Effector memory CD8-positive, alpha-beta T cell (primary cell): ENCODE results near the gene AKAP13.

ENCODE experiments used
- ATAC-seq: fragments of 150-1000 bp; cut with Tn5 transposase; replicated peaks from 2 replicates; pipeline ENCODE4 v1.10.0; 2021; ENCODE audit warnings: mild to moderate bottlenecking, moderate library complexity
- DNase-seq, 3 experiments: peaks; one replicate each; pipeline ENCODE4 v3.0.0; 2021
- H3K27ac Mint-ChIP-seq, 2 donors: one replicate each; pipeline ENCODE4 v1.8.0; 2022; ENCODE audit warnings: mild to moderate bottlenecking in 2 of 2, mixed read lengths in 2 of 2, moderate library complexity in 2 of 2
- H3K27me3 Mint-ChIP-seq, 2 donors: one replicate each; pipeline ENCODE4 v1.8.0; 2022; ENCODE audit warnings: mixed read lengths in 2 of 2
- H3K36me3 Mint-ChIP-seq: one replicate; pipeline ENCODE4 v1.8.0; 2022; ENCODE audit warnings: mild to moderate bottlenecking, moderate library complexity, mixed read lengths; ENCODE audit not compliant: insufficient read depth
- H3K4me1 Mint-ChIP-seq, 2 donors: one replicate each; pipeline ENCODE4 v1.8.0; 2022; ENCODE audit warnings: low read depth in 2 of 2, mixed read lengths in 2 of 2
- H3K4me3 Mint-ChIP-seq, 2 donors: one replicate each; pipeline ENCODE4 v1.8.0; 2022; ENCODE audit warnings: mild to moderate bottlenecking in 2 of 2, mixed read lengths in 2 of 2, moderate library complexity in 2 of 2
- H3K9me3 Mint-ChIP-seq, 2 donors: one replicate each; pipeline ENCODE4 v1.8.0; 2022; ENCODE audit warnings: mixed read lengths in 2 of 2

The AKAP13 gene

DNA sequence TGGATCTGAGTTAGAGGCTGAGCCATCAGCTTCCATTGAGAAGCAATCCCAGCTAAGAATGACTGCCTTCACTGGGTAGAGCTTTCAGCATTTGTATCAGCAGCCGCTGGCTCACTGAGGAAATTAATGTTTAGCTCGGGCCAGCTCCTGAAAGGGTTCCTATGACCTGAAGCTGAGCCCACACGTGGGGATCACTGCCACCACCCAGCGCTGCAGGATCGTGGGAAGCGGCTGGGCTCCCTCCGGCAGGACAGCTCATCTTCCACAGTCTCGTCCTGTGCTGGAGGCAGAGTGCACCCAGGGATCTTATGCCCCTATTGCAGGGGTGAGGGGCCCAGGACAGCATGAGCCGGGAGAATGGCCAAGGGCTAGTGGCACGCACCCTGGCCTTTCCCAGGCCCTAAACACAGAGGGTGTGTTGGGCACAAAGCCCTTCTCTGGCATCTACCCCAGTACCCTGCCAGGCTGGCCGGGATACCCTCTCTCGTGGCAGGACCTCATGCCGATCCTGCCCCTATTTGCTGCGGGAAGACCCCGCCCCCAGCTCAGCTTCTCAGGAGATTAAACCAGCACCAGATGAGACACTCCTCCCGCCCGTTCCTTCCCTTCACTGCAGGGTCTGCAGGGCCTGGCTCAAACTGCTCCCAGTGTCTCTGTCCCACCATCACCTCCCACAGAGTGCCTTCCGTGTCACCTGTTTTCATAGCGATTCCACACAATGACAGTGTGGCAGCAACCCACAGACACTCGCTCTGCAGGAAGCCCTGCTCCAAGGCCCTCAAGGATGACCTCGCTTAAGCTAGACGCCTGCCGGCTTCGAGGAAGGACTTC is 385.8 kb downstream of the AKAP13 start:
- peaks cover 5 to 13% of the 10 kb centered on the region in 2 donors for H3K4me1 Mint-ChIP-seq
- DNase-seq (no peak), ATAC-seq (no peak)
- H3K36me3 Mint-ChIP-seq = peaks cover 8% of the 10 kb centered on the region
- H3K27ac Mint-ChIP-seq = no peak overlapping the region
- no peaks in the 10 kb centered on the region for H3K27me3 Mint-ChIP-seq
- H3K9me3 Mint-ChIP-seq = no peaks in the 10 kb centered on the region
- no peak overlapping the region for H3K4me3 Mint-ChIP-seq

DNA sequence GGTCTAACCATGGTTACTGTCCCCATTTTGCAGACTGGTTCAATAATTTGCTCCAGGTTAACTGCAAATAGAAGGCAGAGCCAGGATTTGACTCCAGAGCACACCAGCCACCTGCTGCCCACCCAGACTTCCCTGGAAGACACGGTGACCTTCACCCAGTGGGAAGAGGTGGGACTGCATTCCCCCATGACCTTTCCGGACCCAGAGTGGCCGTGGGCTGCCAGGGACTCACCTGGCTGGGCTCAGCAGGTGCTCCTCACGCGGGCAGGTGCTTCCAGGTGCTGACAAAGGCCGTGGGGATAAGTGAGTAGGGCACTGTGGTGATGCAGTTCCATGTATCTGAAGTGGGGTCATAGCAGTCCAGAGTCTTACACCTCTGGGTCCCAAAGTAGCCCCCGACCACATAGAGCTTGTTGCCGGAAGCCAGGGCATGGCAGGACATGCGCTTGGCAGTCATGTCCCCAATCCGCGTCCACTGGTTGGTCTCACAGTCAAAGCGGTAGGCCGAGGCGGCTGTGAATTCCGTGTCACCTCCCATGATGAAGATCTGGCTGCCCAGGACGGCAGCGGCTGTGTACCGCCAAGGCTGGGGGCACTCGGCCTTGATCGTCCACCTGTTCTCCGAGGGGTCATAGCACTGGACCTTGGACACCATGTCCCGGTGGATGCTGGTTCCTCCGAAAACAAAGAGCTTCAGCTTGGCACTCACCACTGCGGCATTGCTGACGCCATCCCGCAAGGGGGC is 387.6 kb downstream of the AKAP13 start:
- no peak for ATAC-seq
- H3K4me1 Mint-ChIP-seq = peaks cover 6 to 20% of the 10 kb centered on the region in 2 donors
- H3K36me3 Mint-ChIP-seq = peaks cover 8% of the 10 kb centered on the region
- no peak overlapping the region for H3K4me3 Mint-ChIP-seq
- H3K9me3 Mint-ChIP-seq = no peaks in the 10 kb centered on the region
- no peaks in the 10 kb centered on the region for H3K27me3 Mint-ChIP-seq
- no peak for DNase-seq
- no peak overlapping the region for H3K27ac Mint-ChIP-seq

DNA sequence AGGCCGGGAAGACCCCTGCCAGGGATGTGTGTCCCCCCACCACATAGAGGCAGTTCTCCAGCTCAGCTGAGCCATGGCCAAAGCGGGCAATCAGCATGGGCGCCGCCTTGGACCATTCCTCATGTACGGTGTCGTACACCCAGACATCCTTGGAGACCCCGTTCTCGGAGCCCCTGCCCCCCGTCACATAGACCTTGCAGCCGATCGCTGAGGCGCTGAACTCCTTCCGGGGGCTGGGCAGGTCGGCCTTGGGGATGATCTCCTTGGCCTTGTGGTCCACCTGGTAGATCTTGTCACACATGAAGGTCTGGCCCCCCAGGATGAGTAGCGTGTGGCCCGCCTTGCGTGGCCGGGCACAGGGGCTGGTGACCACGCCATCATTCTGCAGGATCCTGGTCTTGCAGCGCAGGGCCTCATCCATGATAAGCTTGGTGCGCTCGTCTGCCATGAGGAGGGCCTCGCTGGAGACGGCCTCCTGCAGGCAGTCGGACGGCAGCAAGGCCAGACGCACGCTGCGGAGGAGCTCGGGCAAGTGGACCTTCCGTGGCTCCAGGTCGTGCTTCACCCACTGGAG is 388.3 kb downstream of the AKAP13 start:
- Mint-ChIP-seq H3K9me3 (no peaks in the 10 kb centered on the region), H3K27ac (no peak overlapping the region), H3K36me3 (peaks cover 8% of the 10 kb centered on the region), H3K4me1 (peaks cover 11 to 20% of the 10 kb centered on the region in 2 donors), H3K27me3 (no peaks in the 10 kb centered on the region), H3K4me3 (no peak overlapping the region)
- no peak for DNase-seq
- ATAC-seq = no peak

- peak overlapping the region in 1 of 2 donors; percentile 35 for H3K27ac Mint-ChIP-seq
- H3K27me3 Mint-ChIP-seq = no peaks in the 10 kb centered on the region
- H3K36me3 Mint-ChIP-seq = peaks cover 8% of the 10 kb centered on the region
- ATAC-seq = no peak
- DNase-seq = no peak
- H3K4me3 Mint-ChIP-seq = no peak overlapping the region
- peaks cover 9 to 20% of the 10 kb centered on the region in 2 donors for H3K4me1 Mint-ChIP-seq
- no peaks in the 10 kb centered on the region for H3K9me3 Mint-ChIP-seq
Measured at GRCh38 chr15:85769182-85769900, 388.9 kb downstream of the AKAP13 start.

- no peak overlapping the region for H3K4me3 Mint-ChIP-seq
- no peak overlapping the region for H3K27ac Mint-ChIP-seq
- ATAC-seq = no peak
- peaks cover 6% of the 10 kb centered on the region for H3K36me3 Mint-ChIP-seq
- DNase-seq = no peak
- no peaks in the 10 kb centered on the region for H3K9me3 Mint-ChIP-seq
- peaks cover 10 to 18% of the 10 kb centered on the region in 2 donors for H3K4me1 Mint-ChIP-seq
- H3K27me3 Mint-ChIP-seq = no peaks in the 10 kb centered on the region
Measured at GRCh38 chr15:85770096-85771041, 390.0 kb downstream of the AKAP13 start.

GRCh38 chr15:85771271-85771670 is 390.9 kb downstream of the AKAP13 start:
- DNase-seq (no peak), ATAC-seq (no peak)
- no peak overlapping the region for H3K4me3 Mint-ChIP-seq
- H3K27ac Mint-ChIP-seq = no peak overlapping the region
- peaks cover 9 to 19% of the 10 kb centered on the region in 2 donors for H3K4me1 Mint-ChIP-seq
- no peaks in the 10 kb centered on the region for H3K9me3 Mint-ChIP-seq
- H3K27me3 Mint-ChIP-seq = no peaks in the 10 kb centered on the region
- peaks cover 4% of the 10 kb centered on the region for H3K36me3 Mint-ChIP-seq

GRCh38 chr15:85771781-85772445 is 391.5 kb downstream of the AKAP13 start:
- DNase-seq = no peak

GRCh38 chr15:85772668-85773067 is 392.3 kb downstream of the AKAP13 start:
- Mint-ChIP-seq H3K27me3 (no peaks in the 10 kb centered on the region), H3K36me3 (peaks cover 4% of the 10 kb centered on the region), H3K4me1 (peaks cover 13 to 15% of the 10 kb centered on the region in 2 donors), H3K9me3 (no peaks in the 10 kb centered on the region), H3K27ac (peak overlapping the region in 1 of 2 donors; percentile 29), H3K4me3 (no peak overlapping the region)
- ATAC-seq (no peak), DNase-seq (no peak)

More at GRCh38 chr15:85771781-85772445, 391.5 kb downstream of the AKAP13 start:
- H3K4me3 Mint-ChIP-seq = no peak overlapping the region
- H3K36me3 Mint-ChIP-seq = peaks cover 4% of the 10 kb centered on the region
- no peaks in the 10 kb centered on the region for H3K27me3 Mint-ChIP-seq
- no peak overlapping the region for H3K27ac Mint-ChIP-seq
- ATAC-seq = no peak
- H3K9me3 Mint-ChIP-seq = no peaks in the 10 kb centered on the region
- peaks cover 9 to 15% of the 10 kb centered on the region in 2 donors for H3K4me1 Mint-ChIP-seq

- no peak for ATAC-seq
Measured at GRCh38 chr15:85773249-85773648, 392.8 kb downstream of the AKAP13 start.

DNA sequence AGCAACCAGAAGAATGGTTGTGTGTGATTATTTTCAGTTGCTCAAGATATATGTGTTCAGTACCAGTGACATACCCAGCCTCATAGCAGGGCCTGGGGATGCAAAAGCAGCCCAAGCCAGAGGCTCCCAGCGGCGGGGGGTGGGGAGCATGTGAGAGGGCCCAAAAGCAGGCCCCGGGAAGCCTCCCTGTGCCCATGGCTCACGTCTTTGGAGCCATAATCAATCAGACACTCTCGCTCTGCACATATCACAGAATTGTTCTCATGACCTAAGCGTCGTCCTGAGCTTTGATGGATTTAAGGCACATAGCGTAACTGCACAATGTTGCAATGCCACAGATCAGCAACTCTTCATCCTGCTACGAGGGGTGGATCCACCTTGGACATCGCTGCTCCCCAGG is 393.6 kb downstream of the AKAP13 start:
- Mint-ChIP-seq H3K36me3 (peaks cover 8% of the 10 kb centered on the region), H3K4me3 (no peak overlapping the region), H3K27me3 (no peaks in the 10 kb centered on the region), H3K9me3 (no peaks in the 10 kb centered on the region), H3K27ac (no peak overlapping the region), H3K4me1 (peaks cover 15 to 20% of the 10 kb centered on the region in 2 donors)
- no peak for ATAC-seq
- DNase-seq = no peak

More at GRCh38 chr15:85773249-85773648, 392.8 kb downstream of the AKAP13 start:
- Mint-ChIP-seq H3K4me1 (peaks cover 14 to 19% of the 10 kb centered on the region in 2 donors), H3K27me3 (no peaks in the 10 kb centered on the region), H3K36me3 (peaks cover 7% of the 10 kb centered on the region), H3K4me3 (no peak overlapping the region), H3K27ac (peak overlapping the region in 1 of 2 donors; percentile 29), H3K9me3 (no peaks in the 10 kb centered on the region)
- DNase-seq = no peak

DNA sequence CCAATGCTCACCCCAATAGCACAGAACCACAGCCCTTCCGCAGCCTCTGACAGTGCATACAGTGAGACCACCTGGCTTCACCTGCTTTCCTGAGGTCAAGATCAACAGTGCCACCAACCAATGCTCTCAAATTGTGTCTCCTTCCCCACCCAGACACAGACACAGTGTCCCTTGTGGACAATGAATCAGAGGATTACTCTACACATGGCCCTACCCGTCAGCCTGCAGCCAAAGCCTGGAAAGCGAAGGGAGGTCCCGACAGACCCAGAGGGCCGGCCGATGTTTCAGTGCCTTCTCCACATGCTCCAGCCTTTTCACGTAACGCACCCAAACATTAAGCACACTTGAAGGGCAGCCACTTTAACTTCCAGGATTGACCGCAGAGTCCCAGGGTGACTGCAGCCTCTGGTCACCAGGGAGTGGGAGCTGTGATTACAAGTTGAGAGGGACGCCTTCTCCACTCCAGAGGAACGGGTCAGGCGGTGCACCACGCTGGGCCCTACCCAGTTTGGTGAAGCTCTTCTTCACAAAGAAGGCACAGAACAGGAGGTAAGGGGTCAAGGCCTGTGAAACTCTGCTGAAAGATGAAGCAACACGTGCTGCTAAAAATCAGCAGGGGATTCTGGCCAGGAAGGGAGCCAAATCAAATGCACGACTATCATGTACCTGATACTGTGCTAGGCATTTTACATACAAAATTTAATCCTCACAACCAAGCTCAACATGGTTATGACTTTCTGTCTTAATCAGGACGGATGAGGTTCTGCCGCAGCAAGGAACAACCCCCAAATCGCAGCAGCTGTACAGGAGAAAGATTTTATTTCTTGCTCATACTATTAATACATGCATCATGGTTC is 397.1 kb downstream of the AKAP13 start:
- Mint-ChIP-seq H3K27ac (no peak overlapping the region), H3K36me3 (peaks cover 10% of the 10 kb centered on the region), H3K27me3 (no peaks in the 10 kb centered on the region), H3K4me3 (no peak overlapping the region), H3K9me3 (no peaks in the 10 kb centered on the region), H3K4me1 (peaks cover 19 to 30% of the 10 kb centered on the region in 2 donors)
- no peak for ATAC-seq
- no peak for DNase-seq
